CD1c-positive myeloid dendritic cell (primary cell): ENCODE data around the gene ADAMTSL3.
"Not testable (repeated sequence)": the region's sequence is repeated elsewhere in the genome, so short reads cannot be mapped to it uniquely, and the experiment has no call there.

ENCODE experiments used
- DNase-seq: peaks from one replicate; pipeline ENCODE4 v3.0.0-alpha.2; 2016; ENCODE audit errors: extremely low spot score

The ADAMTSL3 gene

GRCh38 chr15:84082739-84083138, 428.8 kb downstream of the ADAMTSL3 start:
- DNase-seq = no peak

GRCh38 chr15:84086071-84086470, 432.1 kb downstream of the ADAMTSL3 start:
- DNase-seq = not testable (repeated sequence)
